BJ (cell line): ENCODE data around the gene TRRAP. TPM values are rescaled to one million over a fixed set of nuclear protein-coding genes. Genes with fewer than 3 reads are reported as not detected.

ENCODE experiments used
- CTCF ChIA-PET: fragments of 350-600 bp; formaldehyde crosslinking; extraction: SDS; loops from one replicate; lab custom pipeline; 2021; ENCODE audit warnings: antibody characterized with exemption, inconsistent platforms; lab: Yijun Ruan, JAX
- POLR2A ChIA-PET: fragments of 300-600 bp; sonication (Branson Sonifier 250); formaldehyde crosslinking; extraction: SDS; loops from one replicate; lab custom pipeline; 2021; ENCODE audit warnings: antibody characterized with exemption; lab: Charles Lee
- DNase-seq: peaks from one replicate; pipeline ENCODE4 v3.0.0-alpha.2; 2011; ENCODE audit warnings: low read depth
- H3K27me3 ChIP-seq: 2 replicates; pipeline ENCODE4 v1.6.0; 2011; ENCODE audit warnings: low read length; ENCODE audit not compliant: control insufficient read depth, insufficient read depth
- H3K36me3 ChIP-seq: 2 replicates; pipeline ENCODE4 v1.5.1; 2011; ENCODE audit warnings: low read length; ENCODE audit not compliant: control insufficient read depth, insufficient read depth
- H3K4me3 ChIP-seq: 2 replicates; pipeline ENCODE4 v1.5.1; 2011; ENCODE audit warnings: low read depth, mild to moderate bottlenecking, control low read depth, low read length
- polyA plus RNA-seq: library from polyadenylated mRNA; depleted of rRNA; stranded (reverse); fragments of >200 nt; gene quantifications from 2 replicates; pipeline ENCODE4 v1.2.3, GENCODE V29; 2011
- TF ChIP-seq, protein P1 (sequence below): IDR thresholded peaks from 2 replicates; pipeline ENCODE4 v1.5.1; 2011; ENCODE audit warnings: low read depth, mild to moderate bottlenecking, control low read depth, inconsistent platforms, low read length, moderate library complexity; ENCODE audit not compliant: insufficient read depth

The TRRAP gene
- polyA plus RNA-seq, 1 experiment: 17.2 TPM

DNA sequence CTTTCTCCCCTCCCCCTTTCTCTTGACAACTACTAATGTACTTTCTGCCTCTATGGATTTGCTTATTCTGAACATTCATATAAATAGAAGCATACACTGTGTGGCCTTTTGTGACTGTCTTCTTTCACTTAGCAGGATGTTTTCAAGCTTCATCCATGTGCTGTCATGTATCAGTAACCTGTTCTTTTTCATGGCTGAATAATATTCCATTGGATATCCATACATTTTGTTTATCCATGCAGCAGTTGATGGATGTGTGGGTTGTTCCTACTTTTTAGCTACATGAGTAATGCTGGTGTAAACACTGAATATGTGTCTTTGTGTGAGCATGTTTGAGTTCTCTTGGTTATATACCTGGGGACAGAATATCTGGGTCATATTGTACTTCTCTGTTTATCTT is 107.6 kb downstream of the TRRAP start:
- DNase-seq: no peak
- no peak overlapping the region for H3K4me3 ChIP-seq
- CTCF ChIA-PET: interaction anchor here (0.8 to 1.5 kb wide), 2 partner anchors 13 to 327 kb away, joined by 3 read pairs; no protein-coding TSS in a partner anchor
- POLR2A ChIA-PET: no interaction called here
- H3K36me3 ChIP-seq: peaks cover 30% of the 10 kb centered on the region
- H3K27me3 ChIP-seq: no peaks in the 10 kb centered on the region
- TF ChIP-seq, protein P1, sequence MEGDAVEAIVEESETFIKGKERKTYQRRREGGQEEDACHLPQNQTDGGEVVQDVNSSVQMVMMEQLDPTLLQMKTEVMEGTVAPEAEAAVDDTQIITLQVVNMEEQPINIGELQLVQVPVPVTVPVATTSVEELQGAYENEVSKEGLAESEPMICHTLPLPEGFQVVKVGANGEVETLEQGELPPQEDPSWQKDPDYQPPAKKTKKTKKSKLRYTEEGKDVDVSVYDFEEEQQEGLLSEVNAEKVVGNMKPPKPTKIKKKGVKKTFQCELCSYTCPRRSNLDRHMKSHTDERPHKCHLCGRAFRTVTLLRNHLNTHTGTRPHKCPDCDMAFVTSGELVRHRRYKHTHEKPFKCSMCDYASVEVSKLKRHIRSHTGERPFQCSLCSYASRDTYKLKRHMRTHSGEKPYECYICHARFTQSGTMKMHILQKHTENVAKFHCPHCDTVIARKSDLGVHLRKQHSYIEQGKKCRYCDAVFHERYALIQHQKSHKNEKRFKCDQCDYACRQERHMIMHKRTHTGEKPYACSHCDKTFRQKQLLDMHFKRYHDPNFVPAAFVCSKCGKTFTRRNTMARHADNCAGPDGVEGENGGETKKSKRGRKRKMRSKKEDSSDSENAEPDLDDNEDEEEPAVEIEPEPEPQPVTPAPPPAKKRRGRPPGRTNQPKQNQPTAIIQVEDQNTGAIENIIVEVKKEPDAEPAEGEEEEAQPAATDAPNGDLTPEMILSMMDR: no peak

DNA sequence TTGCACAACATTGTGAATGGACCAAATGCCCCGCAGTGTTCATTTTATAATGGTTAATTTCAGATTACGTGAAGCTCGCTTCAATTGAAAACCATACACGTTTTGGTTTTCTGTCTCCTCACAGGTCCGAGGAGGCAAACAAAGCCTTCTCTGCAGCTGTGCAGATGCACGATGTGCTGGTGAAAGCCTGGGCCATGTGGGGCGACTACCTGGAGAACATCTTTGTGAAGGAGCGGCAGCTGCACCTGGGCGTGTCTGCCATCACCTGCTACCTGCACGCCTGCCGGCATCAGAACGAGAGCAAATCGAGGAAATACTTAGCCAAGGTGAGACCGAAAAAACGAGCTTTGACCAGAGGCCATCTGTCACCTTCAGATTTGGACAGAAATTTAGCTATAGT is 110.3 kb downstream of the TRRAP start:
- DNase-seq: no peak

DNA sequence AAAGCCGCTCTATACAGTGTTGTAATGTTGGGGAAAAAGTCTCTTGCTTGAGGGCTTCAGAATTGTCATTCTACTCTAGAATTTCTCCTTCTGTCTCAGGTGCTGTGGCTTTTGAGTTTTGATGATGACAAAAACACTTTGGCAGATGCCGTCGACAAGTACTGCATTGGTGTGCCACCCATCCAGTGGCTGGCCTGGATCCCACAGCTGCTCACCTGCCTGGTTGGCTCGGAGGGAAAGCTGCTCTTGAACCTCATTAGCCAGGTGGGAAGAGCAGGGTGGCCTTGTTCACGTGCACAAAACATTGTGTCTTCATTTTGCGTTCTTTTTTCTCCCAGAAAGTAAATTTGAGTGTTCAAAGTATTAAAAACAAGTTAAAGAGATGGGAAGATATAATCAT is 112.0 kb downstream of the TRRAP start:
- H3K27me3 ChIP-seq: no peaks in the 10 kb centered on the region
- ChIA-PET POLR2A (no interaction called here), CTCF (no interaction called here)
- H3K36me3 ChIP-seq: peaks cover 42% of the 10 kb centered on the region
- TF ChIP-seq, protein P1: no peak
- no peak overlapping the region for H3K4me3 ChIP-seq
- DNase-seq: no peak

More for the DNA sequence above, 110.3 kb downstream of the TRRAP start:
- H3K4me3 ChIP-seq: no peak overlapping the region
- no peaks in the 10 kb centered on the region for H3K27me3 ChIP-seq
- ChIA-PET CTCF (interaction anchor here (0.7 kb wide), 1 partner anchor 11 kb away, joined by 3 read pairs; no protein-coding TSS in a partner anchor), POLR2A (no interaction called here)
- peaks cover 36% of the 10 kb centered on the region for H3K36me3 ChIP-seq
- TF ChIP-seq, protein P1: no peak

DNA sequence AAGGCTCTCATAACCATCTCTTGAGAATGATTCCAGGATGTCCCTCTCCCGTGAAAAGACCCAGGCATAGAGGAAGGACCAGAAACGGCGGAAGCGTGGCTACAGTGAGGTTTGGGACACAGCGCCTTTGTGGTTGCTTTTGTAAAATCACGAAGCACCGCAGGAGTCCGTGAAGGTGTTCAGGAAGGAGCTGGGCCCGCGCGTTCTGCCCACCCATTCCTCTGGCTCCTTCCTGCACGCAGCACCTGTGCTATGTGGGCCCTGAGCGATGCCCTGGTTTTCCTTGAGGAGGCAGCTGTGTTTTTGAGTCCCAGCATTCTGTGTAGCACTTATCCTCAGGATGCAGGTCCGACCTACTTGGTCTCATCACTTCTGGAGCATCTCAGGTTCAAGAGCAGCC is 112.8 kb downstream of the TRRAP start:
- TF ChIP-seq, protein P1: no peak
- Histone ChIP-seq H3K4me3 (no peak overlapping the region), H3K27me3 (no peaks in the 10 kb centered on the region), H3K36me3 (peaks cover 42% of the 10 kb centered on the region)
- POLR2A ChIA-PET: no interaction called here
- no peak for DNase-seq
- CTCF ChIA-PET: no interaction called here

DNA sequence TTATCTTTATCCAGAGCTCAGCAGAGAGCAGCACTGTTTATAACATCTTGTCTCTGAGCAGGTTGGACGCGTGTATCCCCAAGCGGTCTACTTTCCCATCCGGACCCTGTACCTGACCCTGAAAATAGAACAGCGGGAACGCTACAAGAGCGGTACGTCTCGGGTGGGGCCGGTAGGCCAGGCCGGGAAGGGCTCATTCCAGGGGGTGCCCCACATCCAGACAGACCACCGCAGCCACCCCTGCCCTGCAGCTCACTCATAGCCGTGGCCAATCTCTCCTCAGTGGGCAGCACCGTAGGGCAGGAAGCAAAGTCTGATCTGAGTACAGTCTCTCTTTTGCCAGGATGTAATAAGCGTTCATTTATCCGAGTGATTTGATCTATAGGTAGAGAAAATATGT is 113.7 kb downstream of the TRRAP start:
- POLR2A ChIA-PET: no interaction called here

More for the DNA sequence above, 113.7 kb downstream of the TRRAP start:
- H3K27me3 ChIP-seq: no peaks in the 10 kb centered on the region
- no peak for DNase-seq
- no peak overlapping the region for H3K4me3 ChIP-seq
- CTCF ChIA-PET: no interaction called here
- TF ChIP-seq, protein P1: no peak
- peaks cover 44% of the 10 kb centered on the region for H3K36me3 ChIP-seq
